ENCODE results near the gene XPR1. TPM values are rescaled to one million over a fixed set of nuclear protein-coding genes. Genes with fewer than 3 reads are reported as not detected.

XPR1 gene
- total RNA-seq, 1 experiment from 2014 or later = 11.3 TPM

GRCh38 chr1:180916012-180916770 is 284.4 kb downstream of the XPR1 start:
- no peak for DNase-seq (ENCODE audit: low read depth)

GRCh38 chr1:180916771-180917170 is 284.9 kb downstream of the XPR1 start:
- DNase-seq (ENCODE audit: low read depth) = no peak

GRCh38 chr1:180917306-180918065 is 285.7 kb downstream of the XPR1 start:
- DNase-seq (ENCODE audit: low read depth) = no peak

DNA sequence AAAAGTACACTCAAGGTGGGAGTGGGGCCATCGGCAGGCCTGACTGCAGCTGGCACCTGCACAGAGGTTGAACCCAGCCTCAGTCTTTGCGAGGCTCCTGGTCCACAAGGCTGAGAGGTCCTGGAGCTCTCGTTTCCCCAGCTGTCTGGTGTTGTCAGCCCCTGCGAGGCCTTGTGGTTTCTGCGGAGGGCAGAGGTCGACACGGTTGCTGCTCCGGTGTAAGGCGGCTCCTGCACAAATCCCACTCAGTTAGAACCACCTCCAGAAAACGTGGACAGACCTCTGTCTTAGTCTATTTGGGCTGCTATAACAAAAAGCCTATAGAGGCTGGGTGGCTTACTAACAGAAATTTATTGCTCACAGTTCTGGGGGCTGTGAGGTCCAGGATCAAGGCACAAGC is 286.7 kb downstream of the XPR1 start:
- no peak for DNase-seq (ENCODE audit: low read depth)

DNA sequence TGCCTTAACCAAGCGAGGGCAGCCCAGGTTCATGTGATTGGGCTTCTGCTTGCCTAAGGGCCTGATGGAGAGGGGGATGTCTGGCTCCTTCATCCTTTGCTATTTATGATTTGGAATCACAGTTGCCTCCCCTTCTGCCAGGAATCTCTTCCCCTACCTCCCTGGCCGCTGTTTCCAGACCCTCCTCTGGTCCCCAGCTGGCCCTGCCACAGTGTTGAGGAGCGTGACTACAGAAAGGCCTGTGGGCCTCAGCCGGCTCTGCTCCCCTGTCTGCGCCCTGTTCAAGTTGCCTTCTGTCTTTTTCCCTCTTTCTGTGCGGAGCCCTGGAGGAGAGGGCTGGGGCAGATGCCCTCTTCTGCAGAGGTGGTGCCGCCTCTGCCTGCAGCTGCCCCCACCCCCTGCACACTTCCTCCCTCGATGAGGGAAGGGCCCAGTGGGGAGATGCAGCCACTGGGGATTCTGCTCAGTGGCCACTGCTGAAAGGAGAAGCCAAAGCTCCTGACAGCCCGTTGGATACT is 287.4 kb downstream of the XPR1 start:
- no peak for DNase-seq (ENCODE audit: low read depth)

DNA sequence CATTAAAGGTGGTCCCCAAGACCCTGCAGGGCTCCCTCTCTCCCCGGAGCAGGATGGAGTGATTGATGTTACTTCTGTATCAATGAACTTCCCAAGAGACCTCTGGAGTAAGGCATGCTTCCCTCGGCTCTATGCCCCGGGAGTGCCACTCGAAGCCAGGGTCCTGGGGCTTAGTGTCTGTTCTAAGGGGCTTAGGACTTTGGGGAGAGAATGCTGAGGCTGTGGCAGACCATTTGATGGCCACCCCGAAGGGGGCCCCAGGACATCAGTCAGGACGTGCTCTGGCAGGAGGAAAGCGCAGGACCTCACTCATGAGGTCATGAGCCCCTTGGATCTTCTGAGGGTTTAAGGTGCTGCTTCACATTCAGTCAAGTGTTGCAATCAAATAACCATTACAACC is 288.4 kb downstream of the XPR1 start:
- DNase-seq (ENCODE audit: low read depth) = no peak

DNA sequence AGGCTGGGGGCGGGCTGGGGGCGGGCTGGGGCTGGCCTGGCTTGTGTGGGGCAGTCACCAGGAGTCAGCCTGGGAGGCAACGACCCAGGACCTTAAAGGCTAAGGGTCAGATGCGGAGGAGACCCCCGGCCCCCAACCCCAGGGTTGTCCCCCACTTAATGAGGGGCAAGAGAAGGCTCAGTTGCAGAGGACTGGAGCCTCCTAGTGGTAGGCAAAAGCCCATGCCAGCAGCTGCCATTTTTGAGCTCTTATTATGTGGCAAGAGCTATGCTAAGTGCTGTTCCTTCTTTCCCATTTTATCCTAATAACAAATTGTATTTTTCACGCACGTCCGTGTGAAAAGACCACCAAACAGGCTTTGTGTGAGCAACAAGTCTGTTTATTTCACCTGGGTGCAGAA is 288.9 kb downstream of the XPR1 start:
- no peak for DNase-seq (ENCODE audit: low read depth)

GRCh38 chr1:180921386-180921785 is 289.6 kb downstream of the XPR1 start:
- no peak for DNase-seq (ENCODE audit: low read depth)

- no peak for DNase-seq (ENCODE audit: low read depth)
Observed at GRCh38 chr1:180921891-180922630, 290.2 kb downstream of the XPR1 start.

- no peak for DNase-seq (ENCODE audit: low read depth)
Observed at GRCh38 chr1:180922631-180923015, 290.8 kb downstream of the XPR1 start.

GRCh38 chr1:180923021-180923841 is 291.4 kb downstream of the XPR1 start:
- peak; percentile 45 for DNase-seq (ENCODE audit: low read depth)

- no peak for DNase-seq (ENCODE audit: low read depth)
Observed at GRCh38 chr1:180923887-180924286, 292.1 kb downstream of the XPR1 start.

DNA sequence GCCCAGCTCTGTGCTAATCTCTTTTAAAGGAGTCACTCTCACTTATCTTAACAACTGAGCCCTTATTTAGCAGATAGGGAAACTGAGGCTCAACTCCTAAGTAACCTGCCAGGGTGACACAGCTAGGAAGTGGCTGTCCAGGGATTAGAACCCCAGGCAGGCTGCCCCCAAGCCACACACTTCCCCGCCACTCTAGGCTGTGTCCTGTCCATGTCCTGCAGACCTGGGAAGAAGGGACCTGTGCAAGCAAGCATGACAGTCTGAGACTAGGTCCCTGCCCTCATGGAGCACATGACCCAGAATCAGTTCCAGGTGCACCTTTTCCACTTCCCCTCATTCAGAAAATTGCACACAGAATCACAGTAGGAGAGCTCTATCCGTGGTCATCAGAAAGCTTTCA is 293.1 kb downstream of the XPR1 start:
- DNase-seq (ENCODE audit: low read depth) = no peak

- DNase-seq (ENCODE audit: low read depth) = no peak
Observed at GRCh38 chr1:180925471-180926051, 293.7 kb downstream of the XPR1 start.

GRCh38 chr1:180926164-180926981 is 294.6 kb downstream of the XPR1 start:
- DNase-seq (ENCODE audit: low read depth) = peak; percentile 37

DNA sequence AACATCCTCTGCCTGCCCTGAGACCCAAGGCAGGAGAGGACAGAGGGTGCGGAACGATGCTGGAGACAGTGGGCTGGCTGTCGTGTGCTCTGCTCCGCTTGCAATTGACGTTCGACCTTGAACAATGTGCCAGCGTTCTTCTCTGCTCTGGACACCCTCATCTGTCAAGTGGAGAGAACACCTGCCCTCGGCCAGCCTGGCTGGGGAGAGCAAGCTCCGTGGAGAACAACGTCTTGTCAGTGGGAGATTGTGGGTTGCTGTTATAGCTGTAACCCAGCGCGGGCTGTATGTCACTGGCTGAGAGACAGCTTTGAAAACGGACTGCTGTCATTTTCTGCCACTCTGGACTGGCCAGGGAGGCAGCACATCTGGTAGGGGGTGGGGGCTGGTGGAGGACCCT is 295.5 kb downstream of the XPR1 start:
- DNase-seq (ENCODE audit: low read depth) = no peak

GRCh38 chr1:180927841-180928240 is 296.0 kb downstream of the XPR1 start:
- DNase-seq (ENCODE audit: low read depth) = no peak

DNA sequence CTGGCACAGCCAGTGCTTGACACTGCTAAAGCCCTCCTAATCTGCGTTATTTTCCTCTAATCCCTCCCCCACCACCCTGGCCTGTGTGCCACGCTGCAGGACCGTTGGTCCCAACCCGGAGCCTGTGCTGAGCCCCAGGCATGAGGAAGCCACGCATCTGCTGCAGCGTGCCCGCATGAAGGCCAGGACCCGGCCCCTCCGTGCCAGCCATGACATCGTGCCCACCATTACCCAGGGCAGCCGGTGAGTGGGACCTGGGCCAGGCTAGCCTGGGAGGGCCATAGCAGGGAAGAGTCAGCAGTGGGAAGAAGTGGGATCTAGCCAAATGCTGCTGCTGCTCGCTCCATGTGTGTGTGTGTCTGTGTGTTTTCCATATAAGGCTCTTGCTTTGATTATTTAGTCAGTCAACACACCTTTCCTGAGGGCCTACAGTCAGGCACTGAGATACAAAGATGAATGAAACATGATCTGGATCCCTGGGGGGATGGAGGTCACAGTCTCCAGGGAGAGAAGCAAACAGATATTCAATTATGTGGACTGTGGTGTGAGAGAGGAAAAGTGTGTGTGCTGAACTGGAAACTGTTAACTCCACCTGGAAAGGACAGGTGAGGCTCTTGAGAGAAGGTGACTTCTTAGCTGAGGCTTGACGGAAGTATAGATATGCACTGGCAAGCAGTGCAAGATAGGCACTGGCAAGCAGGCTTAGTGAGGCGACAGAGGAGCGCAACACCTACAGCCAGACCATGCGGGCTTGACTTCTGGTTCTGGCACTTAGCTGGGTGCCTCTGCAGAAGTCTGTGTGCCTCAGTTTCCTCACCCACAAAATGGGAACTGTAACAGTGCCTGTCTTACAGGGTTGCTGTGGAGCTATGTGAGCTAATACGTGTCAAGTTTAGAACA is 296.8 kb downstream of the XPR1 start:
- no peak for DNase-seq (ENCODE audit: low read depth)

- DNase-seq (ENCODE audit: low read depth) = no peak
Observed at GRCh38 chr1:180929389-180929788, 297.6 kb downstream of the XPR1 start.
